Fibroblast of upper back skin (primary cell): ENCODE results near the gene RIMS1.
"Not testable (repeated sequence)": the region's sequence is repeated elsewhere in the genome, so short reads cannot be mapped to it uniquely, and the experiment has no call there.

Experiments used
- DNase-seq: peaks from one replicate; pipeline ENCODE4 v3.0.0-alpha.2; 2013

Gene RIMS1

GRCh38 chr6:71983131-71983530 lies 96.8 kb downstream of the RIMS1 start:
- no peak for DNase-seq

GRCh38 chr6:71994705-71995271 lies 108.4 kb downstream of the RIMS1 start:
- no peak for DNase-seq

GRCh38 chr6:71997341-71997740 lies 111.0 kb downstream of the RIMS1 start:
- no peak for DNase-seq

- no peak for DNase-seq
Observed at GRCh38 chr6:72002415-72002814, 116.1 kb downstream of the RIMS1 start.

- DNase-seq = not testable (repeated sequence)
Observed at GRCh38 chr6:72006591-72006990, 120.2 kb downstream of the RIMS1 start.

GRCh38 chr6:72022830-72023229 lies 136.5 kb downstream of the RIMS1 start:
- DNase-seq = no peak

GRCh38 chr6:72031471-72031870 lies 145.1 kb downstream of the RIMS1 start:
- peak; percentile 15 for DNase-seq

- peak; percentile 47 for DNase-seq
Observed at GRCh38 chr6:72032086-72032485, 145.7 kb downstream of the RIMS1 start.

GRCh38 chr6:72035486-72035885 lies 149.1 kb downstream of the RIMS1 start:
- no peak for DNase-seq

GRCh38 chr6:72035966-72036365 lies 149.6 kb downstream of the RIMS1 start:
- no peak for DNase-seq

GRCh38 chr6:72037006-72037405 lies 150.7 kb downstream of the RIMS1 start:
- no peak for DNase-seq

- no peak for DNase-seq
Observed at GRCh38 chr6:72040111-72040510, 153.8 kb downstream of the RIMS1 start.

GRCh38 chr6:72042088-72042487 lies 155.7 kb downstream of the RIMS1 start:
- DNase-seq = peak; percentile 10

- peak; percentile 16 for DNase-seq
Observed at GRCh38 chr6:72048080-72048479, 161.7 kb downstream of the RIMS1 start.

GRCh38 chr6:72049376-72049775 lies 163.0 kb downstream of the RIMS1 start:
- DNase-seq = no peak

GRCh38 chr6:72061286-72061685 lies 174.9 kb downstream of the RIMS1 start:
- DNase-seq = no peak

GRCh38 chr6:72064399-72064975 lies 178.1 kb downstream of the RIMS1 start:
- no peak for DNase-seq

GRCh38 chr6:72078096-72078495 lies 191.7 kb downstream of the RIMS1 start:
- DNase-seq = no peak

- DNase-seq = no peak
Observed at GRCh38 chr6:72080260-72080941, 194.1 kb downstream of the RIMS1 start.

- DNase-seq = no peak
Observed at GRCh38 chr6:72081871-72082270, 195.5 kb downstream of the RIMS1 start.

- DNase-seq = no peak
Observed at GRCh38 chr6:72083976-72084375, 197.6 kb downstream of the RIMS1 start.

- peak; percentile 29 for DNase-seq
Observed at GRCh38 chr6:72084992-72085569, 198.7 kb downstream of the RIMS1 start.

- no peak for DNase-seq
Observed at GRCh38 chr6:72094506-72094905, 208.2 kb downstream of the RIMS1 start.

- no peak for DNase-seq
Observed at GRCh38 chr6:72102561-72102960, 216.2 kb downstream of the RIMS1 start.
